GM23338 (cell line): ENCODE measurements around the gene DENND4B. TPM values are rescaled to one million over a fixed set of nuclear protein-coding genes. Genes with fewer than 3 reads are reported as not detected.

Experiments used
- ATAC-seq: fragments of 200-7000 bp; cut with Tn5 transposase; 3 replicates; pipeline ENCODE4 v1.9.1; 2020
- DNase-seq: peaks from one replicate; pipeline ENCODE4 v3.0.0-alpha.2; 2015; ENCODE audit warnings: low spot score
- H2AFZ ChIP-seq: fragments of 200-600 bp; sonication (generic); 2 replicates; pipeline ENCODE4 v1.8.0; 2016; ENCODE audit warnings: antibody characterized with exemption, mild to moderate bottlenecking, moderate library complexity
- H3F3A ChIP-seq: fragments of 200-600 bp; sonication (generic); replicated peaks from 2 replicates; pipeline ENCODE4 v1.8.0; 2017; ENCODE audit warnings: antibody characterized with exemption, mixed run types, low read depth
- H3K27ac ChIP-seq: fragments of 200-600 bp; sonication (generic); 2 replicates; pipeline ENCODE4 v1.6.1; 2016; ENCODE audit warnings: low read depth
- H3K27me3 ChIP-seq: fragments of 200-600 bp; sonication (generic); 2 replicates; pipeline ENCODE4 v1.8.0; 2016; ENCODE audit warnings: mild to moderate bottlenecking, mixed run types, moderate library complexity; ENCODE audit not compliant: insufficient read depth
- H3K36me3 ChIP-seq: fragments of 200-600 bp; sonication (generic); 2 replicates; pipeline ENCODE4 v1.8.0; 2016; ENCODE audit warnings: mild to moderate bottlenecking; ENCODE audit not compliant: insufficient read depth
- H3K4me1 ChIP-seq: fragments of 200-600 bp; sonication (generic); 2 replicates; pipeline ENCODE4 v1.8.0; 2016; ENCODE audit warnings: mild to moderate bottlenecking, moderate library complexity; ENCODE audit not compliant: insufficient read depth
- H3K4me2 ChIP-seq: fragments of 200-600 bp; sonication (generic); 2 replicates; pipeline ENCODE4 v1.7.1; 2017; ENCODE audit warnings: mixed run types
- H3K4me3 ChIP-seq: fragments of 200-600 bp; sonication (generic); 2 replicates; pipeline ENCODE4 v1.6.1; 2016; ENCODE audit warnings: mixed run types
- H3K79me2 ChIP-seq: fragments of 200-600 bp; sonication (generic); replicated peaks from 2 replicates; pipeline ENCODE4 v1.8.0; 2017; ENCODE audit warnings: mild to moderate bottlenecking; ENCODE audit not compliant: insufficient read depth
- H3K9me2 ChIP-seq: fragments of 200-600 bp; sonication (generic); 2 replicates; pipeline ENCODE4 v1.8.0; 2017; ENCODE audit not compliant: insufficient read depth
- H4K20me1 ChIP-seq: fragments of 200-600 bp; sonication (generic); replicated peaks from 2 replicates; pipeline ENCODE4 v1.8.0; 2017; ENCODE audit warnings: mild to moderate bottlenecking; ENCODE audit not compliant: insufficient read depth
- H3K27ac Mint-ChIP-seq: 2 replicates; pipeline ENCODE4 v1.8.0; 2020; ENCODE audit warnings: inconsistent platforms, mild to moderate bottlenecking, moderate library complexity, mixed read lengths
- H3K27me3 Mint-ChIP-seq: 3 replicates; pipeline ENCODE4 v1.8.0; 2022; ENCODE audit warnings: low read depth, mild to moderate bottlenecking, moderate library complexity, mixed read lengths, inconsistent platforms; ENCODE audit not compliant: insufficient read depth, poor library complexity
- H3K36me3 Mint-ChIP-seq: 3 replicates; pipeline ENCODE4 v1.8.0; 2021; ENCODE audit warnings: low read depth, mild to moderate bottlenecking, inconsistent platforms, moderate library complexity, mixed read lengths
- H3K4me1 Mint-ChIP-seq: 3 replicates; pipeline ENCODE4 v1.8.0; 2020; ENCODE audit warnings: mild to moderate bottlenecking, inconsistent platforms, mixed read lengths
- H3K4me3 Mint-ChIP-seq: 3 replicates; pipeline ENCODE4 v1.8.0; 2021; ENCODE audit warnings: moderate library complexity, mild to moderate bottlenecking, inconsistent platforms, mixed read lengths
- H3K9me3 Mint-ChIP-seq: 3 replicates; pipeline ENCODE4 v1.8.0; 2020; ENCODE audit warnings: moderate library complexity, mild to moderate bottlenecking, inconsistent platforms, mixed read lengths
- CREB1 ChIP-seq: fragments of 250-450 bp; sonication (Bioruptor Pico); IDR thresholded peaks from 2 replicates; pipeline ENCODE4 v1.5.0; 2020; ENCODE audit warnings: low read depth, mild to moderate bottlenecking, moderate library complexity
- ETS1 ChIP-seq: IDR thresholded peaks from 2 replicates; pipeline ENCODE4 v1.6.1; 2016; ENCODE audit warnings: antibody characterized with exemption
- JUNB ChIP-seq: IDR thresholded peaks from one replicate; pipeline ENCODE4 v1.6.1; 2016; ENCODE audit warnings: antibody characterized with exemption; ENCODE audit not compliant: unreplicated experiment
- NANOG ChIP-seq: IDR thresholded peaks from 2 replicates; pipeline ENCODE4 v1.6.1; 2016; ENCODE audit warnings: antibody characterized with exemption, borderline replicate concordance
- POLR2AphosphoS5 ChIP-seq: IDR thresholded peaks from 2 replicates; pipeline ENCODE4 v1.6.1; 2016; ENCODE audit warnings: antibody characterized with exemption, low read depth
- STAT1 ChIP-seq: IDR thresholded peaks from one replicate; pipeline ENCODE4 v1.6.1; 2016; ENCODE audit warnings: antibody characterized with exemption; ENCODE audit not compliant: unreplicated experiment
- ZNF462 ChIP-seq: fragments of 250-450 bp; sonication (Bioruptor Pico); IDR thresholded peaks from 2 replicates; pipeline ENCODE4 v1.5.0; 2020; ENCODE audit warnings: mild to moderate bottlenecking, moderate library complexity
- polyA plus RNA-seq: library from polyadenylated mRNA; unstranded; fragments of >200 nt; fragmentation: Nextera tagmentation; extraction: Ambion mirVana; gene quantifications from 2 replicates; pipeline ENCODE4 v1.2.1, GENCODE V29; 2016
- total RNA-seq: library from RNA; depleted of rRNA; stranded (reverse); fragments of >200 nt; shearing (Covaris generic); gene quantifications from 2 replicates; pipeline ENCODE4 v1.2.3, GENCODE V29; 2014

Gene DENND4B
- total and polyA plus RNA-seq, 2 experiments from 2014 or later = 29.4 to 57.0 TPM

- TF ChIP-seq ETS1 (no peak), JUNB (no peak), ZNF462 (CRISPR knock-in tag) (no peak), CREB1 (no peak), STAT1 (no peak)
These were observed 4.7 kb upstream of the DENND4B start (continued) for GRCh38 chr1:153951183-153951582.

- peaks cover 20% of the 10 kb centered on the region for H3K79me2 ChIP-seq
- no peak overlapping the region; the same call in 1 of the 2 replicates for H3K27ac Mint-ChIP-seq
- peaks cover 10% of the 10 kb centered on the region; the same call in 1 of the 2 replicates for H3K4me1 ChIP-seq
- H3K4me2 ChIP-seq = peak overlapping the region; percentile 99
- TF ChIP-seq ETS1 (0 out of 2 replicates have a peak, but pooled peaks have one; percentile 3), POLR2AphosphoS5 (0 out of 2 replicates have a peak, but pooled peaks have one; percentile 29), NANOG (no peak)
- ATAC-seq (peak; percentile 49), DNase-seq (peak; percentile 62)
- no peaks in the 10 kb centered on the region for H3K27me3 ChIP-seq
- H3F3A ChIP-seq = peaks cover 5% of the 10 kb centered on the region; the same call in 1 of the 2 replicates
- no peaks in the 10 kb centered on the region; the same call in 2 of the 3 replicates for H3K9me3 Mint-ChIP-seq
- no peak overlapping the region for H3K27ac ChIP-seq
- peak overlapping the region; percentile 87 for H3K4me3 Mint-ChIP-seq
- peak overlapping the region; percentile 72 for H2AFZ ChIP-seq
- H4K20me1 ChIP-seq = 0 out of 2 replicates have a peak, but pooled peaks cover 10% of the 10 kb centered on the region
- H3K27me3 Mint-ChIP-seq = peaks cover 17% of the 10 kb centered on the region
- peaks cover 18% of the 10 kb centered on the region for H3K4me1 Mint-ChIP-seq
- no peaks in the 10 kb centered on the region for H3K9me2 ChIP-seq
- H3K36me3 Mint-ChIP-seq = peaks cover 46% of the 10 kb centered on the region
- peaks cover 14% of the 10 kb centered on the region; the same call in 1 of the 2 replicates for H3K36me3 ChIP-seq
- H3K4me3 ChIP-seq = peak overlapping the region; percentile 95
These were observed 510 bp downstream of the DENND4B start for GRCh38 chr1:153945795-153946621.
